Prostate gland (tissue), 2 donors: Measurements from ENCODE around the gene ZNF814. TPM values are rescaled to one million over a fixed set of nuclear protein-coding genes. Genes with fewer than 3 reads are reported as not detected.
"Not testable (repeated sequence)": the region's sequence is repeated elsewhere in the genome, so short reads cannot be mapped to it uniquely, and the experiment has no call there.

ENCODE experiments used
- DNase-seq: peaks from one replicate; pipeline ENCODE4 v3.0.0-alpha.2; 2019; ENCODE audit warnings: low spot score
- H3K27ac ChIP-seq, 2 donors: fragments of 200-600 bp; sonication (generic); 2 replicates each; pipeline ENCODE4 v1.5.1; 2017 to 2019
- H3K27me3 ChIP-seq: fragments of 200-600 bp; sonication (generic); replicated peaks from 2 replicates; pipeline ENCODE4 v1.5.1; 2019; ENCODE audit not compliant: insufficient read depth
- H3K36me3 ChIP-seq, 2 donors: fragments of 200-600 bp; sonication (generic); 1 replicate in 1 of 2; 2 replicates in 1 of 2; pipeline versions ENCODE4 v1.5.1 to v1.8.1; 2017 to 2019
- H3K4me1 ChIP-seq: fragments of 200-600 bp; sonication (generic); replicated peaks from 2 replicates; pipeline ENCODE4 v1.5.1; 2019
- H3K4me3 ChIP-seq, 2 donors: fragments of 200-600 bp; sonication (generic); 2 replicates each; pipeline ENCODE4 v1.5.1; 2017 to 2019
- H3K9me3 ChIP-seq: fragments of 200-600 bp; sonication (generic); 2 replicates; pipeline ENCODE4 v1.5.1; 2017
- CTCF ChIP-seq, 4 experiments: fragments of 200-600 bp in 2 of 4; fragments of 450-650 bp in 2 of 4; sonication (generic) in 2 of 4; IDR thresholded peaks; 1 replicate in 3 of 4; 2 replicates in 1 of 4; pipeline ENCODE4 v1.5.1; 2016 to 2019; ENCODE audit warnings: antibody characterized with exemption in 4 of 4, mild to moderate bottlenecking in 2 of 4, moderate library complexity in 2 of 4
- POLR2A ChIP-seq: fragments of 450-650 bp; IDR thresholded peaks from one replicate; pipeline ENCODE4 v1.6.1; 2016; ENCODE audit warnings: antibody characterized with exemption, mild to moderate bottlenecking
- POLR2AphosphoS5 ChIP-seq: sonication (generic); formaldehyde crosslinking; IDR thresholded peaks from one replicate; pipeline ENCODE4 v1.6.1; 2017; ENCODE audit warnings: antibody characterized with exemption
- WGBS: methylation state at CpG from one replicate; pipeline ENCODE4 v1.1.5; 2018; 5-methylcytosine and 5-hydroxymethylcytosine counted together
- intact Hi-C: fragments of 100-400 bp; cut with DNase I; formaldehyde crosslinking; loops from one replicate; pipeline ENCODE4 v1.14.2; 2022
- total RNA-seq, 2 donors: library from RNA; depleted of rRNA; stranded (reverse); fragments of >200 nt; gene quantifications; one replicate each; pipeline ENCODE4 v1.1.0, GENCODE V29; 2016

The ZNF814 gene
- total RNA-seq, 2 donors from 2014 or later: 12.2 to 31.0 TPM

DNA sequence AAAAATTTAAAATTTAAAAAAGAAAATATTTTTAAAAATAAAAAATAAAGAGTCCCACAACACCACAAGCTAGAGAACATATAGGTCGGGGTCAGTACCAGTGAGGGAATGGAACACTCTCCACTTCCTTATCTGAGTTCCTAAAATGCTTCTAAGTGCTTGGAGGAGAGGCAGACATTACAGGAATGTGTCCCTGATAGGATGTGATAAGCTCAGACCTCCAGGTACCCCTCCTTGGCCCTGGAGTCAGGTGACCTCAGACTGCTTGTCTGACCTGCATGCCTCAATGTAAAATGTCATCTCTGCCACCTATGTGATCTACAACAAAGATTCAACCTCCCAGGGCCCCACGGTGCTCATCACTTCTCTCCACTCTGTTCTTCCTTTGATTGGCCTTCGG is 2.8 kb downstream of the ZNF814 start:
- no peaks in the 10 kb centered on the region for H3K4me1 ChIP-seq
- 92% methylated on average over 3 of the region's 3 CpGs for WGBS
- H3K27ac ChIP-seq: no peak overlapping the region
- H3K9me3 ChIP-seq: no peaks in the 10 kb centered on the region
- H3K4me3 ChIP-seq: no peak overlapping the region
- DNase-seq: no peak
- TF ChIP-seq POLR2A: no peak
- no peak for TF ChIP-seq CTCF (IDR thresholded peaks at IDR 0.05)
- no peak for TF ChIP-seq POLR2AphosphoS5
- no peaks in the 10 kb centered on the region for H3K27me3 ChIP-seq
- intact Hi-C loops: no loop called here
- no peaks in the 10 kb centered on the region for H3K36me3 ChIP-seq

- H3K4me3 ChIP-seq, DNase-seq, H3K27ac ChIP-seq, intact Hi-C loops, H3K4me1 ChIP-seq, H3K27me3 ChIP-seq, H3K36me3 ChIP-seq, H3K9me3 ChIP-seq: not testable (repeated sequence)
- 92% methylated on average over 8 of the region's 8 CpGs for WGBS
Measured at GRCh38 chr19:57873883-57874799, 14.7 kb downstream of the ZNF814 start.

DNA sequence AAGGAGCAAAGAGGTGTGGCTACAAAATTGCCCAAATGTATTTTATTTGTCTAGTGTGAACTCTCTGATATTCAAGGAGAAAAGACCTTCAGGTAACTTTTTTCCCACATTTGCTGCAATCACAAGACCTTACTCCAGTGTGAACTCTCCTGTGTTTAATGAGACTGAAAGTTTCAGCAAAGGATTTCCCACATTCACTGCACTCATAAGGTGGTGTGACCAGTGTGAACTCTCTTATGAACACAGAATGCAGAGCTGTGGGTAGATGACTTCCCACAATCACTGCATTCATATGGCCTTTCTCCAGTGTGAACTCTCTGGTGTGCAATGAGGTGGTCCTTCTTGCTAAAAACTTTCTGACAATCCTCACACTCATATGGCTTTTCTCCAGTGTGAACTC is 16.4 kb downstream of the ZNF814 start:
- no peak for DNase-seq
- TF ChIP-seq POLR2AphosphoS5 (no peak), CTCF (IDR thresholded peaks at IDR 0.05) (no peak), POLR2A (no peak)
- intact Hi-C loops: no loop called here
- H3K27ac ChIP-seq: no peak overlapping the region
- peaks cover 0 to 9% of the 10 kb centered on the region in 2 donors for H3K36me3 ChIP-seq
- H3K9me3 ChIP-seq: no peaks in the 10 kb centered on the region
- H3K4me1 ChIP-seq: no peaks in the 10 kb centered on the region
- no peaks in the 10 kb centered on the region for H3K27me3 ChIP-seq
- H3K4me3 ChIP-seq: no peak overlapping the region

DNA sequence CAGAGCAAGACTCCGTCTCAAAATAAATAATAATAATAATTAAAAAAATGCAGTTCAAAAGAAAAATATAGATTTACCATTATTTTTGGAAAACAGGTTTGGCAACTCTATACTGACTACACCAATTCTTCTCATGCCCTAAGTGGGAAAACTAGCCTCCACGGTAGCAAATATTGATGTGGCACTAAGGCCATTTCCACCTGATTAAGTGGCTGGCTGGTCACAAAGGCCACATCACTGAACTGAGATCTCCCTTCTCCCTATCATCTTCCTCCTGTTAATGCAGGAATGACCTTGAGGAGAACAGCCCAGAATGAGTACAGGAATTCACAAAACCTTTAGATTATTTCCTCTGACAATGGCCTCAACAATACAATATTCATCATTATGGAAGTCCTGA is 18.6 kb downstream of the ZNF814 start:
- DNase-seq: no peak
- Histone ChIP-seq H3K4me3 (no peak overlapping the region), H3K27me3 (no peaks in the 10 kb centered on the region), H3K9me3 (no peaks in the 10 kb centered on the region), H3K4me1 (no peaks in the 10 kb centered on the region), H3K27ac (no peak overlapping the region), H3K36me3 (peaks cover 0 to 20% of the 10 kb centered on the region in 2 donors)
- WGBS: 84% methylated on average over 2 of the region's 2 CpGs
- intact Hi-C loops: no loop called here
- TF ChIP-seq POLR2A (no peak), POLR2AphosphoS5 (no peak), CTCF (IDR thresholded peaks at IDR 0.05) (no peak)

- intact Hi-C loops, H3K27me3 ChIP-seq, H3K9me3 ChIP-seq, DNase-seq, H3K4me1 ChIP-seq, H3K4me3 ChIP-seq, H3K27ac ChIP-seq: not testable (repeated sequence)
- WGBS: 93% methylated on average over 6 of the region's 6 CpGs
- H3K36me3 ChIP-seq: peaks cover 0 to 20% of the 10 kb centered on the region in 2 donors
Measured at GRCh38 chr19:57869655-57870054, 19.2 kb downstream of the ZNF814 start.
